HG03521 (cell line): Measurements from ENCODE around the gene PGC.

Experiments
- ATAC-seq: cut with Tn5 transposase; IDR thresholded peaks from one replicate; pipeline ENCODE4 v1.9.1; 2021; ENCODE audit warnings: mild to moderate bottlenecking, moderate library complexity; ENCODE audit not compliant: unreplicated experiment

The PGC gene

GRCh38 chr6:41750374-41750773 lies 3.2 kb upstream of the PGC start:
- ATAC-seq, result no peak

GRCh38 chr6:41748542-41748941 lies 1.3 kb upstream of the PGC start:
- ATAC-seq, result no peak

DNA sequence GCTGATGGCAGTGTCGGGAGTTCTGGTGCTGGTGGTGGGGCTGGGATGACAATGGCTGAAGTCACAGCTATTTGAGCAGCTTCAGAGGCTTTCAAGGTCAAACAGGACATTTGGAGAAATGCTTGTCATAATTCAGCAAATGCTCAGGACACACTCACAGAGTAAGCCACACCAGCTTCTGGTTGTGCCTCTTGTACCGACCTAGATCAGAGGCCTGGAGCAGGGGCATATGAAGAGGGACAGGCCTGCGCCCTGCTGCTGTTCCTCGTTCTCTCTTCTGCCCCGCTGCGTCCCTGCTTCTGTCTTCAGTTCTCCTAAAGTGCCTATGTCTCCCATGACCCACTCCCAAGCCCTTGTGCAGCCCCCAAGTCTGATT lies 893 bp upstream of the PGC start:
- no peak for ATAC-seq

GRCh38 chr6:41746107-41746506 lies 1.1 kb downstream of the PGC start:
- ATAC-seq, result no peak

- no peak for ATAC-seq
Measured at GRCh38 chr6:41744236-41744787, 2.9 kb downstream of the PGC start.

GRCh38 chr6:41743406-41744235 lies 3.6 kb downstream of the PGC start:
- no peak for ATAC-seq

GRCh38 chr6:41741625-41742490 lies 5.3 kb downstream of the PGC start:
- no peak for ATAC-seq

DNA sequence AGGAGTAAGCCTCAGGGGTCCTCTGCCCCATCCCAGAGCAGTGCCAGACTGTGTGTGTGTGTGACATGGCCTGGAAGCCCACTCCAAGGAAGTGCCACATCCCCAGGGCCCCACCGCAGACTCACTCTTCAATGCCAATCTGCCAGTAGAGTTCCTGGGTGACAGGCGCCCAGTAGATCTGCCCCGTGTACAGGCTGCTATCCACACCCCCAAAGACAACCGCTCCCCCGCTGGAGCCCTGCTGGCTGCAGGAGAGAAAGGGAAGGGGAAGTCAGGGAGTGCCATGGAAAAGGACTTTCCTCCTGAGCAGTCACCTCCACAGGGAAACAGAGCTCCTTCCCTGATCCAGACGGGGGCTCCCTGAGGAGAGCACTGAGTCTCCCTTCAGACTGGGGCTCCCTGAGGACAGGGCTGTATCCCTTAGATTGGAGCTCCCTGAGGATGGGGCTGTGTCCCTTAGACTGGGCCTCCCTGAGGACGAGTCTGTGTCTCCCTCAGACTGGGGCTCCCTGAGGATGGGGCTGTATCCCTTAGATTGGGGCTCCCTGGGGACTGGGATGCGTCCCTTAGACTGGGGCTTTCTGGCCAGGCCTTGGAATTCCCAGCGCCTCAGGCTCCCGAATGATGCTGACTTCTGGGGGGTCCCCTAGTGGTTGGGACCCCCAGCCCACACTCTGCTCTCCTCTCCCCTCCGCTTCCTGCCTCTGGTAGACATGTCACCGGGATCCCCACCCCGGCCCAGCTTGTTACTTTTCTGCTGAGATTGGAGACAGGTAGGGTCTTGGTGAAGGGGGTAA lies 6.6 kb downstream of the PGC start:
- ATAC-seq, result no peak

GRCh38 chr6:41739041-41739440 lies 8.2 kb downstream of the PGC start:
- ATAC-seq, result no peak

- no peak for ATAC-seq
Measured at GRCh38 chr6:41737591-41738130, 9.5 kb downstream of the PGC start.

GRCh38 chr6:41736800-41737555 lies 10.2 kb downstream of the PGC start:
- ATAC-seq, result no peak

DNA sequence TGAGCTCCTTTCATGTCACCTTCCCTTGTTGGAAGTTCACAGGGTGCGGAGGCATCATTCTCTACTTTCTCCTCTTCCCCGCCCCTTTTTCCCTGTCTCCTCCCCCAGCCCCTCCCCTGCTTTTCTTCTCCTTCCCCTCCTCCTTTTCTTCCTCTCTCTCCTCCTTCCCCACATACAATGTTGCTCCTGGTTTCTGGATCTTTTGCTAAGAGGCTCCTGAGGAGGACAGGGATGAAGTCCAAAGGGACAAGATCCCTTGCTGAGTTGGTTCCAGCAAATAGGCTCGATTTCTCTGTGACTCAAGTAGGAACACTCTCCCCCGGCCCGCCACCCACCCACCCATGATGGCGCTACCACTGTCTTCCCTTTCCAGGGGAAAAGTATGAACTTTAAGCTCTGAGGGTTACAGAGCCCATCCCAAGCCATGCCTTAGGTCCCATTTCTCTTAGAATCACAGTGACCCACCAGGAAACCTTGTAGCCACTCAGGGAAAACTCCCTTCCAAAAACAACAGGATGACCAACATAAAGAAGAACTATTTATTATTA lies 10.9 kb downstream of the PGC start:
- no peak for ATAC-seq

GRCh38 chr6:41735427-41736185 lies 11.6 kb downstream of the PGC start, which contains the start of gene TFEB:
Gene TFEB, minus strand, starts transcription at chr6:41735608. Its CDS starts 44,395 bp downstream, at chr6:41691213.
- ATAC-seq, result peak; percentile 47

DNA sequence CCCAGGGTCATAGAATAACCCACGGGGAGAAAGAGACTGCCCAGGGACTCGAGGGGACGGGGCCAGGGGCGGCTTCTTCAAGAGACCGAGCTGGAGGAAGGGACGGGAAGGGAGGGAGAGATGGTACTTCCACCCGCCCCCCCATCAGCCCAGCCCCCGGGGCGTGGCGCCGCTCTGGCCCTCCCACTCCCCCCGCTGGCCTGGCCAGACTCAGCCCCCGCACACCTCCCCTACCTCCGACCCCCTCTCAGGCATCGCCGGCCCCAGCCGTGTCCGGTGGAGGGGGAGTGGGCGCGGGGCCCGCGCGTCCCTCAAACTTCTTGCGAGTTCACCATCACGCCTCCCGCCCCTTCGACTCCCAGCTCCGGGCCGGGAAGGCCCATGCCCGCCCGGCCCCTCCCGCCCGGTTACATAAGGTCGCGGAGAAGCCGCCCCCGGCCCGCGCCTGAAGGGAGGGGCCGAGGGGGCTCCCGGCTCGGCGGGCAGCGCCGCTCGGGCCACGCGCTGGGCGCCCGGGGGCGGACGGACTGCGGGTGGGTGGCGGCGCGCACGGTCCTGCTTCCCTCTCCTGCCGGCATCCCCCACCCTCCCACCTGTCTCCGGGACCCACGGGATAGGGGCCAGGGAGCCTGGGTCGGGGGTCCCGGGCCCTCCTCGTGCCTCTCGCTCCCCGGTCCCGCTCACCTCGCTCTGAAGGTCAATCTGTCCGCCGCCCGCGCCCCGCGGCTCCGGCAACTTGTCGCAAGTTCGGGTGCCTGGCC lies 12.4 kb downstream of the PGC start:
- peak; percentile 24 for ATAC-seq

- ATAC-seq, result peak; percentile 46
Measured at GRCh38 chr6:41733707-41734665, 13.2 kb downstream of the PGC start.

DNA sequence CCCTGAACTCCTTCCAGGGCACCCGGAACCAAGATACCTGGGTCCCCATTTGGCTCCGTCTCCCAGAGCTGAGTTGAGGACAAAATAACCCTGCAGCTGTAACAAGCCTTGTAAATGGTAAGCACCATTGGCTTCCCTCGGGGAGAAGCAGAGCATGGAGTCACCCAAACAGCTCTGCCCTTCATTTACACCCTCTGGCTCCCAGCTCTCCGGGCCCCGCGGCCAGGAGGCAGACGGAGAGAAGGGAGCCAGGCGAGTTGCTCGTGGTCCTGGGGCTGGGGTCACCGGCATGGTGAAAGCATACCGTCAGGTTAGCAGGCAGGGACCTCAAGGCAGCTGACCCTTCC lies 13.9 kb downstream of the PGC start:
- ATAC-seq, result no peak
